ENCODE results near the gene ATAD3B. TPM values are rescaled to one million over a fixed set of nuclear protein-coding genes. Genes with fewer than 3 reads are reported as not detected.
"Not testable (repeated sequence)": the region's sequence is repeated elsewhere in the genome, so short reads cannot be mapped to it uniquely, and the experiment has no call there.

The ATAD3B gene
- total and polyA plus RNA-seq, 10 of the 15 experiments (the other 5 are each of a cell fraction or from before 2014, with no cell fraction given) = 0.03 to 38.8 (median 23.8) TPM

DNA sequence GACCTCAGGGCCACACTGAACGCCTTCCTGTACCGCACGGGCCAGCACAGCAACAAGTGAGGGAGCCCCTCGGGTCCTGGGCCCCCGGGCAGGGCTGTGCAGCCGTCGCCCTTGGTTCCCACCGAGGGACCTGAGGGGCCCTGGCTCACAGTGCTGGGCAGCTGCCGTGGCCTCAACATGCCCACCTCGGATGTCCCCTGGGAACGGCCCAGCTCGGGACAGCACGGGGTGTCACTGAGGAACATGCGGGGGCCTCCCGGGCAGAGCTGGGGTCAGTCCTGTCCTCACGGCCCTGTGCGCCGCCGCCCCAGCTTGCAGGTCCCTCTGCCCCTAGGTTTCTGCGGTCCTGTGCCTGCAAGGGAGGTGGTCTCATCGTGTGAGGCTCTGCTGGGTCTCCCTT, 54.9 kb downstream of the ATAD3B start:
- H4K20me1 ChIP-seq (ENCODE audit: control insufficient read depth, insufficient read depth); POLR2A ChIA-PET; SMC1A ChIA-PET (ENCODE audit: uncharacterized antibody, unreplicated experiment); intact Hi-C loops (cut with micrococcal nuclease; ENCODE audit: unreplicated experiment); ATAC-seq; H3K9ac ChIP-seq (ENCODE audit: control insufficient read depth, insufficient read depth, low read length); H3K27me3 ChIP-seq (replicated peaks in 1 of 2; ENCODE audit: control insufficient read depth in 2 of 2, insufficient read depth in 2 of 2, low read length in 1 of 2); H3K4me3 ChIP-seq; H2AFZ ChIP-seq (ENCODE audit: control insufficient read depth, low read depth, low read length); CTCF ChIA-PET; BruUV-seq (replicated peaks); H3K4me2 ChIP-seq (ENCODE audit: control insufficient read depth, insufficient read depth); in situ Hi-C loops (cut with MboI); DNase-seq (ENCODE audit: low read depth, low spot score); RAD21 ChIA-PET (ENCODE audit: unreplicated experiment); H3K79me2 ChIP-seq (ENCODE audit: control insufficient read depth, insufficient read depth, low read length); H3K9me3 ChIP-seq (replicated peaks; ENCODE audit: control insufficient read depth, insufficient read depth, low read length); H3K27ac ChIP-seq (ENCODE audit: control insufficient read depth, insufficient read depth); H3K4me1 ChIP-seq (ENCODE audit: control insufficient read depth, insufficient read depth, low read length): not testable (repeated sequence)
- WGBS (ENCODE audit: insufficient coverage, insufficient replicate concordance, low lambda C conversion rate, missing lambda C conversion rate) = 98% methylated on average over 11 of the region's 21 CpGs
- FAIRE-seq = peak; percentile 27
- peaks cover 11 to 17% of the 10 kb centered on the region in 2 experiments for H3K36me3 ChIP-seq (ENCODE audit: control insufficient read depth in 2 of 2, insufficient read depth in 2 of 2, low read length in 1 of 2)

DNA sequence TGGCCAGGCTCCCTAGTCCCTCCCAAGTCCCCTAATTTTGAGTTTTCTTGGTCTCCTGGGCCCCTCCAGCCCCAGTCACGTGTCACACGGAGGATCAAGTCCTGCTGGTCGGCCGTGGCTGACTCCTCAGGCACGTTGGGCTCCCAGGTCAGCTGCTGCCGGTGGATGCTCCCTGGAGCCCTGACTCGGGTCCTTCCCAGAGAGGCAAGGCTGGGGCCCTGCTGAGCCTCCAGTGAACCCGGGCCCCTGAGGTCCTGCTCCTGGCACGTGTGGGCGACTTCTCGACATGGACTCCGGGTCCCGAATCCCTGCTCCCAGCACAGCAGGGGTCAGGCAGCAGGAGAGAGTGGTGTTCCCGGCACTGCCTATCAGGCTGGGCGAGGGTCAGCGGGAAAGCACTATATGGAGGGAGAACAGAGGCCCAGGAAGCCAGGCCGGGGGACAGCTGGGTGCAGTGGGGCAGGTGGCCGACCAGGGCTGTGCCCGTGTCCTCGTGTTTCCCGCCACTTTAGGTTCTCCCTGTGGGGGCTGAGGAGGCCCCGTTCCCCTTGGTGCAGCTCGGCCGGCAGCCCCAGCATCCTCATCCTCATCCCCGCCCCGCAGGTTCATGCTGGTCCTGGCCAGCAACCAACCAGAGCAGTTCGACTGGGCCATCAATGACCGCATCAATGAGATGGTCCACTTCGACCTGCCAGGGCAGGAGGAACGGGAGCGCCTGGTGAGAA, 55.7 kb downstream of the ATAD3B start:
- ATAC-seq = no peak
- Histone ChIP-seq H2AFZ (ENCODE audit: control insufficient read depth, low read depth, low read length) (no peak overlapping the region), H3K9me3 (replicated peaks; ENCODE audit: control insufficient read depth, insufficient read depth, low read length) (no peaks in the 10 kb centered on the region; the same call in 1 of the 3 replicates), H3K4me1 (ENCODE audit: control insufficient read depth, insufficient read depth, low read length) (no peaks in the 10 kb centered on the region), H3K27me3 (replicated peaks in 1 of 2; ENCODE audit: control insufficient read depth in 2 of 2, insufficient read depth in 2 of 2, low read length in 1 of 2) (no peaks in the 10 kb centered on the region), H3K36me3 (ENCODE audit: control insufficient read depth in 2 of 2, insufficient read depth in 2 of 2, low read length in 1 of 2) (peaks cover 11 to 17% of the 10 kb centered on the region in 2 experiments), H3K4me3 (no peak overlapping the region), H3K79me2 (ENCODE audit: control insufficient read depth, insufficient read depth, low read length) (no peaks in the 10 kb centered on the region), H4K20me1 (ENCODE audit: control insufficient read depth, insufficient read depth) (no peaks in the 10 kb centered on the region), H3K27ac (ENCODE audit: control insufficient read depth, insufficient read depth) (no peak overlapping the region), H3K9ac (ENCODE audit: control insufficient read depth, insufficient read depth, low read length) (no peak overlapping the region), H3K4me2 (ENCODE audit: control insufficient read depth, insufficient read depth) (no peak overlapping the region)
- no peak for DNase-seq (ENCODE audit: low read depth, low spot score)
- intact Hi-C loops (cut with micrococcal nuclease; ENCODE audit: unreplicated experiment) = no loop called here
- no TSS peak for BruUV-seq (replicated peaks)
- TF ChIP-seq, protein P1, sequence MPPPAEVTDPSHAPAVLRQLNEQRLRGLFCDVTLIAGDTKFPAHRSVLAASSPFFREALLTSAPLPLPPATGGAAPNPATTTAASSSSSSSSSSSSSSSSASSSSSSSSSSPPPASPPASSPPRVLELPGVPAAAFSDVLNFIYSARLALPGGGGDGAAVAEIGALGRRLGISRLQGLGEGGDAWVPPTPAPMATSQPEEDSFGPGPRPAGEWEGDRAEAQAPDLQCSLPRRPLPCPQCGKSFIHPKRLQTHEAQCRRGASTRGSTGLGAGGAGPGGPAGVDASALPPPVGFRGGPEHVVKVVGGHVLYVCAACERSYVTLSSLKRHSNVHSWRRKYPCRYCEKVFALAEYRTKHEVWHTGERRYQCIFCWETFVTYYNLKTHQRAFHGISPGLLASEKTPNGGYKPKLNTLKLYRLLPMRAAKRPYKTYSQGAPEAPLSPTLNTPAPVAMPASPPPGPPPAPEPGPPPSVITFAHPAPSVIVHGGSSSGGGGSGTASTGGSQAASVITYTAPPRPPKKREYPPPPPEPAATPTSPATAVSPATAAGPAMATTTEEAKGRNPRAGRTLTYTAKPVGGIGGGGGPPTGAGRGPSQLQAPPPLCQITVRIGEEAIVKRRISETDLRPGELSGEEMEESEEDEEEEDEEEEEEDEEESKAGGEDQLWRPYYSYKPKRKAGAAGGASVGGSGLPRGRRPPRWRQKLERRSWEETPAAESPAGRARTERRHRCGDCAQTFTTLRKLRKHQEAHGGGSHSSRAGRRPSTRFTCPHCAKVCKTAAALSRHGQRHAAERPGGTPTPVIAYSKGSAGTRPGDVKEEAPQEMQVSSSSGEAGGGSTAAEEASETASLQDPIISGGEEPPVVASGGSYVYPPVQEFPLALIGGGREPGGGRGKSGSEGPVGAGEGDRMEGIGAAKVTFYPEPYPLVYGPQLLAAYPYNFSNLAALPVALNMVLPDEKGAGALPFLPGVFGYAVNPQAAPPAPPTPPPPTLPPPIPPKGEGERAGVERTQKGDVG (CRISPR knock-in tag; IDR thresholded peaks at IDR 0.05) = no peak
- TF ChIP-seq, protein P2, sequence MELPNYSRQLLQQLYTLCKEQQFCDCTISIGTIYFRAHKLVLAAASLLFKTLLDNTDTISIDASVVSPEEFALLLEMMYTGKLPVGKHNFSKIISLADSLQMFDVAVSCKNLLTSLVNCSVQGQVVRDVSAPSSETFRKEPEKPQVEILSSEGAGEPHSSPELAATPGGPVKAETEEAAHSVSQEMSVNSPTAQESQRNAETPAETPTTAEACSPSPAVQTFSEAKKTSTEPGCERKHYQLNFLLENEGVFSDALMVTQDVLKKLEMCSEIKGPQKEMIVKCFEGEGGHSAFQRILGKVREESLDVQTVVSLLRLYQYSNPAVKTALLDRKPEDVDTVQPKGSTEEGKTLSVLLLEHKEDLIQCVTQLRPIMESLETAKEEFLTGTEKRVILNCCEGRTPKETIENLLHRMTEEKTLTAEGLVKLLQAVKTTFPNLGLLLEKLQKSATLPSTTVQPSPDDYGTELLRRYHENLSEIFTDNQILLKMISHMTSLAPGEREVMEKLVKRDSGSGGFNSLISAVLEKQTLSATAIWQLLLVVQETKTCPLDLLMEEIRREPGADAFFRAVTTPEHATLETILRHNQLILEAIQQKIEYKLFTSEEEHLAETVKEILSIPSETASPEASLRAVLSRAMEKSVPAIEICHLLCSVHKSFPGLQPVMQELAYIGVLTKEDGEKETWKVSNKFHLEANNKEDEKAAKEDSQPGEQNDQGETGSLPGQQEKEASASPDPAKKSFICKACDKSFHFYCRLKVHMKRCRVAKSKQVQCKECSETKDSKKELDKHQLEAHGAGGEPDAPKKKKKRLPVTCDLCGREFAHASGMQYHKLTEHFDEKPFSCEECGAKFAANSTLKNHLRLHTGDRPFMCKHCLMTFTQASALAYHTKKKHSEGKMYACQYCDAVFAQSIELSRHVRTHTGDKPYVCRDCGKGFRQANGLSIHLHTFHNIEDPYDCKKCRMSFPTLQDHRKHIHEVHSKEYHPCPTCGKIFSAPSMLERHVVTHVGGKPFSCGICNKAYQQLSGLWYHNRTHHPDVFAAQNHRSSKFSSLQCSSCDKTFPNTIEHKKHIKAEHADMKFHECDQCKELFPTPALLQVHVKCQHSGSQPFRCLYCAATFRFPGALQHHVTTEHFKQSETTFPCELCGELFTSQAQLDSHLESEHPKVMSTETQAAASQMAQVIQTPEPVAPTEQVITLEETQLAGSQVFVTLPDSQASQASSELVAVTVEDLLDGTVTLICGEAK (IDR thresholded peaks at IDR 0.05; ENCODE audit: borderline replicate concordance) = no peak
- no peak for TF ChIP-seq MYB (IDR thresholded peaks at IDR 0.05; ENCODE audit: borderline replicate concordance, low read depth, low read length)
- no peak for TF ChIP-seq KAT2A (conservative IDR thresholded peaks at IDR 0.05; ENCODE audit: control insufficient read depth, low read depth, low read length)
- TF ChIP-seq YBX1 (IDR thresholded peaks at IDR 0.05) = no peak
- SMC1A ChIA-PET (ENCODE audit: uncharacterized antibody, unreplicated experiment) = no interaction called here
- POLR2A ChIA-PET = no interaction called here
- CTCF ChIA-PET = no interaction called here
- in situ Hi-C loops (cut with MboI) = no loop called here
- RAD21 ChIA-PET (ENCODE audit: unreplicated experiment) = no interaction called here
- 97% methylated on average over 30 of the region's 31 CpGs for WGBS (ENCODE audit: insufficient coverage, insufficient replicate concordance, low lambda C conversion rate, missing lambda C conversion rate)
- FAIRE-seq = no peak
